Mesodermal cell (in vitro differentiated cells): Measurements from ENCODE around the gene FABP7.

ENCODE experiments used
- H3K27ac ChIP-seq: 2 replicates; pipeline ENCODE4 v1.7.0; 2013; ENCODE audit warnings: mild to moderate bottlenecking, low read depth, low read length, moderate library complexity; ENCODE audit not compliant: severe bottlenecking
- H3K36me3 ChIP-seq: 2 replicates; pipeline ENCODE4 v1.7.1; 2013; ENCODE audit warnings: mild to moderate bottlenecking, low read length, moderate library complexity; ENCODE audit not compliant: control insufficient read depth, insufficient read depth
- H3K4me1 ChIP-seq: one replicate; pipeline ENCODE4 v1.7.1; 2013; ENCODE audit warnings: mild to moderate bottlenecking, low read length; ENCODE audit not compliant: insufficient read depth, control insufficient read depth, poor library complexity, severe bottlenecking
- H3K4me3 ChIP-seq: 2 replicates; pipeline ENCODE4 v1.7.0; 2013; ENCODE audit warnings: low read length, control low read depth, mild to moderate bottlenecking; ENCODE audit not compliant: insufficient read depth, poor library complexity, severe bottlenecking; ENCODE audit errors: extremely low read depth
- H3K9me3 ChIP-seq: 2 replicates; pipeline ENCODE4 v1.7.1; 2013; ENCODE audit warnings: mild to moderate bottlenecking, low read length, moderate library complexity; ENCODE audit not compliant: control insufficient read depth
- WGBS, 2 experiments: methylation state at CpG; one replicate each; pipeline ENCODE4 v1.1.5; 2013; ENCODE audit warnings: missing lambda C conversion rate in 2 of 2; ENCODE audit not compliant: insufficient coverage in 2 of 2; 5-methylcytosine and 5-hydroxymethylcytosine counted together

FABP7 gene

GRCh38 chr6:122809691-122810090 lies 30.2 kb downstream of the FABP7 start:
- H3K27ac ChIP-seq = no peak overlapping the region
- H3K4me3 ChIP-seq = no peak overlapping the region
- H3K36me3 ChIP-seq = peaks cover 5% of the 10 kb centered on the region
- no peaks in the 10 kb centered on the region for H3K4me1 ChIP-seq
- H3K9me3 ChIP-seq = no peaks in the 10 kb centered on the region
- 64 to 87% methylated on average over 1 of the region's 2 CpGs for WGBS, 2 experiments

- WGBS, 2 experiments = 92% methylated on average over 1 of the region's 1 CpG
- H3K4me1 ChIP-seq = no peaks in the 10 kb centered on the region
- H3K36me3 ChIP-seq = peaks cover 5% of the 10 kb centered on the region
- no peaks in the 10 kb centered on the region for H3K9me3 ChIP-seq
- H3K4me3 ChIP-seq = no peak overlapping the region
- H3K27ac ChIP-seq = no peak overlapping the region
These were observed 30.7 kb downstream of the FABP7 start for GRCh38 chr6:122810189-122810588.

- 80% methylated on average over 2 of the region's 2 CpGs; no CpG with 5 or more reads in 1 of the 2 experiments for WGBS, 2 experiments
- Histone ChIP-seq H3K4me3 (no peak overlapping the region), H3K27ac (no peak overlapping the region), H3K4me1 (no peaks in the 10 kb centered on the region), H3K36me3 (no peaks in the 10 kb centered on the region), H3K9me3 (no peaks in the 10 kb centered on the region)
These were observed 37.8 kb downstream of the FABP7 start for GRCh38 chr6:122817358-122817757.

- WGBS, 2 experiments = 100% methylated on average over 1 to 2 of the region's 4 CpGs
- Histone ChIP-seq H3K36me3 (no peaks in the 10 kb centered on the region), H3K27ac (no peak overlapping the region), H3K4me3 (no peak overlapping the region), H3K4me1 (no peaks in the 10 kb centered on the region), H3K9me3 (no peaks in the 10 kb centered on the region)
These were observed 38.2 kb downstream of the FABP7 start for GRCh38 chr6:122817766-122818165.

GRCh38 chr6:122818866-122819265 lies 39.4 kb downstream of the FABP7 start:
- H3K4me1 ChIP-seq = no peaks in the 10 kb centered on the region
- no CpG with 5 or more reads among the region's 2 CpGs for WGBS, 2 experiments
- no peak overlapping the region for H3K27ac ChIP-seq
- no peaks in the 10 kb centered on the region for H3K36me3 ChIP-seq
- H3K9me3 ChIP-seq = no peaks in the 10 kb centered on the region
- H3K4me3 ChIP-seq = no peak overlapping the region

GRCh38 chr6:122821095-122821494 lies 41.6 kb downstream of the FABP7 start:
- H3K4me1 ChIP-seq = no peaks in the 10 kb centered on the region
- H3K9me3 ChIP-seq = no peaks in the 10 kb centered on the region
- no peak overlapping the region for H3K4me3 ChIP-seq
- no CpG with 5 or more reads among the region's 2 CpGs for WGBS, 2 experiments
- no peak overlapping the region for H3K27ac ChIP-seq
- H3K36me3 ChIP-seq = no peaks in the 10 kb centered on the region

- Histone ChIP-seq H3K9me3 (no peaks in the 10 kb centered on the region), H3K4me3 (no peak overlapping the region), H3K27ac (no peak overlapping the region), H3K36me3 (no peaks in the 10 kb centered on the region), H3K4me1 (no peaks in the 10 kb centered on the region)
- 70 to 93% methylated on average over 2 to 4 of the region's 5 CpGs for WGBS, 2 experiments
These were observed 45.6 kb downstream of the FABP7 start for GRCh38 chr6:122825163-122825562.

- WGBS, 2 experiments = 100% methylated on average over 1 of the region's 1 CpG; no CpG with 5 or more reads in 1 of the 2 experiments
- H3K4me3 ChIP-seq = no peak overlapping the region
These were observed 49.9 kb downstream of the FABP7 start for GRCh38 chr6:122829456-122829855.

GRCh38 chr6:122831511-122831910 lies 52.0 kb downstream of the FABP7 start:
- Histone ChIP-seq H3K4me1 (no peaks in the 10 kb centered on the region), H3K36me3 (no peaks in the 10 kb centered on the region), H3K27ac (no peak overlapping the region), H3K4me3 (no peak overlapping the region), H3K9me3 (no peaks in the 10 kb centered on the region)
- WGBS, 2 experiments = 67 to 92% methylated on average over 1 of the region's 1 CpG

More at GRCh38 chr6:122829456-122829855, 49.9 kb downstream of the FABP7 start:
- H3K4me1 ChIP-seq = no peaks in the 10 kb centered on the region
- H3K27ac ChIP-seq = no peak overlapping the region
- no peaks in the 10 kb centered on the region for H3K9me3 ChIP-seq
- no peaks in the 10 kb centered on the region for H3K36me3 ChIP-seq

GRCh38 chr6:122832459-122832858 lies 52.9 kb downstream of the FABP7 start:
- Histone ChIP-seq H3K4me1 (no peaks in the 10 kb centered on the region), H3K4me3 (no peak overlapping the region), H3K9me3 (no peaks in the 10 kb centered on the region), H3K27ac (no peak overlapping the region), H3K36me3 (no peaks in the 10 kb centered on the region)
- 80 to 84% methylated on average over 2 of the region's 3 CpGs for WGBS, 2 experiments

GRCh38 chr6:122833021-122833491 lies 53.5 kb downstream of the FABP7 start:
- Histone ChIP-seq H3K4me3 (no peak overlapping the region), H3K4me1 (no peaks in the 10 kb centered on the region), H3K9me3 (no peaks in the 10 kb centered on the region), H3K36me3 (no peaks in the 10 kb centered on the region), H3K27ac (no peak overlapping the region)
- 88 to 97% methylated on average over 2 to 5 of the region's 7 CpGs for WGBS, 2 experiments
